ENCODE results near the gene SLC35A1.

DNA sequence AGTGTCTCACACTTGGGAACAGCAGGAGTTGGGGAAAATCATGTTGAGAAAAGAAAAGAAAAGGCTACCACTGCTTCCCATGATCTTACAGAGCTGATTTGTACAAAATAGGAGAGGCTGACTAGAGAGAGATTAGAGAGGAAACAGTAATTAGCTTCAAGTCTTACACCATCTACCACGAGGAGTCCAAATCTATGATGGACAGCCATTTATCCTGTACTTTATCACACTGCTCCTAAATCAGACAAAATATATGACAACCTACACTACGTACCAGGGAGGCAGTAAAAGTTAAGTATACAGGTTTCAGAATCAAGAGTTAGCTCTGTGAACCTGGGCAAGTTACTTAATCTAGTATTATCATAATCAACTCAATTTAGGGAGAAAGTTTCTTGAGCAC, 79.0 kb downstream of the SLC35A1 start:
- TF ChIP-seq, protein P1, sequence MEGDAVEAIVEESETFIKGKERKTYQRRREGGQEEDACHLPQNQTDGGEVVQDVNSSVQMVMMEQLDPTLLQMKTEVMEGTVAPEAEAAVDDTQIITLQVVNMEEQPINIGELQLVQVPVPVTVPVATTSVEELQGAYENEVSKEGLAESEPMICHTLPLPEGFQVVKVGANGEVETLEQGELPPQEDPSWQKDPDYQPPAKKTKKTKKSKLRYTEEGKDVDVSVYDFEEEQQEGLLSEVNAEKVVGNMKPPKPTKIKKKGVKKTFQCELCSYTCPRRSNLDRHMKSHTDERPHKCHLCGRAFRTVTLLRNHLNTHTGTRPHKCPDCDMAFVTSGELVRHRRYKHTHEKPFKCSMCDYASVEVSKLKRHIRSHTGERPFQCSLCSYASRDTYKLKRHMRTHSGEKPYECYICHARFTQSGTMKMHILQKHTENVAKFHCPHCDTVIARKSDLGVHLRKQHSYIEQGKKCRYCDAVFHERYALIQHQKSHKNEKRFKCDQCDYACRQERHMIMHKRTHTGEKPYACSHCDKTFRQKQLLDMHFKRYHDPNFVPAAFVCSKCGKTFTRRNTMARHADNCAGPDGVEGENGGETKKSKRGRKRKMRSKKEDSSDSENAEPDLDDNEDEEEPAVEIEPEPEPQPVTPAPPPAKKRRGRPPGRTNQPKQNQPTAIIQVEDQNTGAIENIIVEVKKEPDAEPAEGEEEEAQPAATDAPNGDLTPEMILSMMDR (IDR thresholded peaks at IDR 0.05), result no peak
- TF ChIP-seq POLR2A (IDR thresholded peaks at IDR 0.05) (no peak), EP300 (IDR thresholded peaks at IDR 0.05) (no peak)
